ENCODE measurements around the gene NHLRC4. TPM values are rescaled to one million over a fixed set of nuclear protein-coding genes. Genes with fewer than 3 reads are reported as not detected.
"Not testable (repeated sequence)": the region's sequence is repeated elsewhere in the genome, so short reads cannot be mapped to it uniquely, and the experiment has no call there.

Gene NHLRC4
- total RNA-seq, 1 experiment from 2014 or later: not detected

- not testable (repeated sequence) for DNase-seq (ENCODE audit: low spot score)
Measured at GRCh38 chr16:597655-598054, 30.9 kb downstream of the NHLRC4 start.

- no peak for DNase-seq (ENCODE audit: low spot score)
Measured at GRCh38 chr16:598823-599739, 32.3 kb downstream of the NHLRC4 start.

GRCh38 chr16:600781-601180 is 34.0 kb downstream of the NHLRC4 start:
- no peak for DNase-seq (ENCODE audit: low spot score)

GRCh38 chr16:603933-604332 is 37.1 kb downstream of the NHLRC4 start:
- no peak for DNase-seq (ENCODE audit: low spot score)

GRCh38 chr16:606656-607307 is 40.0 kb downstream of the NHLRC4 start:
- DNase-seq (ENCODE audit: low spot score): no peak

GRCh38 chr16:608019-608418 is 41.2 kb downstream of the NHLRC4 start:
- no peak for DNase-seq (ENCODE audit: low spot score)

- DNase-seq (ENCODE audit: low spot score): no peak
Measured at GRCh38 chr16:609316-609715, 42.5 kb downstream of the NHLRC4 start.

GRCh38 chr16:609984-610383 is 43.2 kb downstream of the NHLRC4 start:
- no peak for DNase-seq (ENCODE audit: low spot score)

- no peak for DNase-seq (ENCODE audit: low spot score)
Measured at GRCh38 chr16:610513-611381, 43.9 kb downstream of the NHLRC4 start.

- no peak for DNase-seq (ENCODE audit: low spot score)
Measured at GRCh38 chr16:615122-615521, 48.3 kb downstream of the NHLRC4 start.

GRCh38 chr16:616733-617586 is 50.2 kb downstream of the NHLRC4 start:
- no peak for DNase-seq (ENCODE audit: low spot score)

- DNase-seq (ENCODE audit: low spot score): no peak
Measured at GRCh38 chr16:617855-618254, 51.0 kb downstream of the NHLRC4 start.

Other genes with a start within 250 kb of the NHLRC4 start
- 39.0 and 50.5 TPM in 2 replicates for gene AXIN1, start 214.3 kb upstream of the NHLRC4 start, total RNA-seq (2014; rRNA removed; shearing (Covaris generic))
- gene MRPL28, start 196.5 kb upstream of the NHLRC4 start, total RNA-seq (2014; rRNA removed; shearing (Covaris generic)): 234 and 252 TPM in 2 replicates
- gene PGAP6, start 185.0 kb upstream of the NHLRC4 start, total RNA-seq (2014; rRNA removed; shearing (Covaris generic)): 46.6 and 58.5 TPM in 2 replicates
- 161 and 179 TPM in 2 replicates for gene NME4, start 169.8 kb upstream of the NHLRC4 start, total RNA-seq (2014; rRNA removed; shearing (Covaris generic))
- 8.1 and 12.5 TPM in 2 replicates for gene DECR2, start 165.1 kb upstream of the NHLRC4 start, total RNA-seq (2014; rRNA removed; shearing (Covaris generic))
- 22.0 and 27.4 TPM in 2 replicates for gene RAB11FIP3, start 141.4 kb upstream of the NHLRC4 start, total RNA-seq (2014; rRNA removed; shearing (Covaris generic))
- gene CAPN15, start 39.3 kb upstream of the NHLRC4 start, total RNA-seq (2014; rRNA removed; shearing (Covaris generic)): 53.5 and 60.0 TPM in 2 replicates
- gene PRR35, start 6.6 kb upstream of the NHLRC4 start, total RNA-seq (2014; rRNA removed; shearing (Covaris generic)): not detected in 2 replicates
- gene PIGQ, start 3.0 kb downstream of the NHLRC4 start, total RNA-seq (2014; rRNA removed; shearing (Covaris generic)): 76.5 and 77.1 TPM in 2 replicates
- 16.8 and 20.2 TPM in 2 replicates for gene RAB40C, start 23.1 kb downstream of the NHLRC4 start, total RNA-seq (2014; rRNA removed; shearing (Covaris generic))
- gene WFIKKN1, start 64.0 kb downstream of the NHLRC4 start, total RNA-seq (2014; rRNA removed; shearing (Covaris generic)): 0.24 TPM in 1 of 2 replicates, not detected in the other
- gene METTL26, start 69.3 kb downstream of the NHLRC4 start, total RNA-seq (2014; rRNA removed; shearing (Covaris generic)): 126 and 150 TPM in 2 replicates
- 27.8 and 36.1 TPM in 2 replicates for gene MCRIP2, start 74.8 kb downstream of the NHLRC4 start, total RNA-seq (2014; rRNA removed; shearing (Covaris generic))
- gene WDR90, start 82.4 kb downstream of the NHLRC4 start, total RNA-seq (2014; rRNA removed; shearing (Covaris generic)): 17.1 and 28.7 TPM in 2 replicates
- 38.5 and 41.2 TPM in 2 replicates for gene RHOT2, start 101.1 kb downstream of the NHLRC4 start, total RNA-seq (2014; rRNA removed; shearing (Covaris generic))
- gene RHBDL1, start 108.7 kb downstream of the NHLRC4 start, total RNA-seq (2014; rRNA removed; shearing (Covaris generic)): 2.2 and 2.8 TPM in 2 replicates
- gene STUB1, start 113.4 kb downstream of the NHLRC4 start, total RNA-seq (2014; rRNA removed; shearing (Covaris generic)): 227 and 249 TPM in 2 replicates
- 1.6 and 3.4 TPM in 2 replicates for gene JMJD8, start 117.3 kb downstream of the NHLRC4 start, total RNA-seq (2014; rRNA removed; shearing (Covaris generic))
- gene WDR24, start 123.4 kb downstream of the NHLRC4 start, total RNA-seq (2014; rRNA removed; shearing (Covaris generic)): 2.9 and 3.1 TPM in 2 replicates
- 9.9 and 10.0 TPM in 2 replicates for gene FBXL16, start 138.8 kb downstream of the NHLRC4 start, total RNA-seq (2014; rRNA removed; shearing (Covaris generic))
- gene METRN, start 148.1 kb downstream of the NHLRC4 start, total RNA-seq (2014; rRNA removed; shearing (Covaris generic)): 71.9 and 87.2 TPM in 2 replicates
- 83.8 and 94.2 TPM in 2 replicates for gene ANTKMT, start 154.1 kb downstream of the NHLRC4 start, total RNA-seq (2014; rRNA removed; shearing (Covaris generic))
- gene CCDC78, start 159.4 kb downstream of the NHLRC4 start, total RNA-seq (2014; rRNA removed; shearing (Covaris generic)): 2.1 and 4.0 TPM in 2 replicates
- gene HAGHL, start 160.1 kb downstream of the NHLRC4 start, total RNA-seq (2014; rRNA removed; shearing (Covaris generic)): 15.0 and 25.3 TPM in 2 replicates
- gene CIAO3, start 174.0 kb downstream of the NHLRC4 start, total RNA-seq (2014; rRNA removed; shearing (Covaris generic)): 45.1 and 47.5 TPM in 2 replicates
- gene MSLN, start 193.7 kb downstream of the NHLRC4 start, total RNA-seq (2014; rRNA removed; shearing (Covaris generic)): 6.5 and 7.6 TPM in 2 replicates
- gene RPUSD1, start 221.4 kb downstream of the NHLRC4 start, total RNA-seq (2014; rRNA removed; shearing (Covaris generic)): 58.3 and 70.0 TPM in 2 replicates
- 36.9 and 44.2 TPM in 2 replicates for gene CHTF18, start 221.6 kb downstream of the NHLRC4 start, total RNA-seq (2014; rRNA removed; shearing (Covaris generic))
- not detected in 2 replicates for gene GNG13, start 233.7 kb downstream of the NHLRC4 start, total RNA-seq (2014; rRNA removed; shearing (Covaris generic))